Fibroblast of skin of right quadriceps (primary cell): ENCODE data around the gene BCL2L11.

Experiments
- DNase-seq: peaks from one replicate; pipeline ENCODE4 v3.0.0-alpha.2; 2013

Gene BCL2L11

DNA sequence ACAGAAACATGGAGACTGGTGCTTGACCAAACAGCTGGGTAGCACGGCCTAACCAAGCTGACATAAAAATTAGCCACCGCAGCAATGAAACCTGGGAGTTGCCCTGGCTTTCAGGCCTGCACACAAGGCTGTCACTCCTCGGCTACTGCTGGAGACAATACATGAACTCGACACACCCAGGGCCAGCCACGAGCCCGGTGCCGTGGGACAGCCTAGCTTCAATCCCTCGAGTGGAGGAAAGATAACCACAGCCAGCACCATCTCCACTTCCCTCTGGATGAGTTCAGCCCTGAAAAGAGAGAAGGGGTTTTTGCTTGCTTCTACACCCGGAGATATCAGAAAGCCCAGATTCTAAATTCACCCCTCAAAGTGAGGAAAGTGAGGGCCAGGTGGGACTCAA is 78.0 kb downstream of the BCL2L11 start:
- no peak for DNase-seq

DNA sequence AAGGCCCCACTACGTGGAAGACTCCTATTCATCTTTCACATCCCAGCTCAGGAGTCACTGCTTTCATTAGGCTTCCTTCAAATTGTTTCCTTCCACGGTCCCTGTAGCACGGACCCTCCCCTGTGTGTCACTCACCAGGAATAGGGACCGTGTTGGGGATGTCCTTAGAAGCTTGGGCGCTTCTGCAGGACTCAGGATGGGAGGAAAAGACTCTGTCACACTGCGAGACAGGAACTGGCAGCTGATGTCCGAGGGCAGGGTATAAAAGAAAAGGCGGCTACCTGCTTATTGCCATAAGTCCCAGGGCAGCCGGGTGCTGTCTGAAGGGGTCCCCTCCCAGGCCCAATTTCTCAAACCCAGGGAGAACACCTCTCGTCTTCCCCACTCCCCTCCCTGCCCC is 79.1 kb downstream of the BCL2L11 start:
- DNase-seq = no peak

DNA sequence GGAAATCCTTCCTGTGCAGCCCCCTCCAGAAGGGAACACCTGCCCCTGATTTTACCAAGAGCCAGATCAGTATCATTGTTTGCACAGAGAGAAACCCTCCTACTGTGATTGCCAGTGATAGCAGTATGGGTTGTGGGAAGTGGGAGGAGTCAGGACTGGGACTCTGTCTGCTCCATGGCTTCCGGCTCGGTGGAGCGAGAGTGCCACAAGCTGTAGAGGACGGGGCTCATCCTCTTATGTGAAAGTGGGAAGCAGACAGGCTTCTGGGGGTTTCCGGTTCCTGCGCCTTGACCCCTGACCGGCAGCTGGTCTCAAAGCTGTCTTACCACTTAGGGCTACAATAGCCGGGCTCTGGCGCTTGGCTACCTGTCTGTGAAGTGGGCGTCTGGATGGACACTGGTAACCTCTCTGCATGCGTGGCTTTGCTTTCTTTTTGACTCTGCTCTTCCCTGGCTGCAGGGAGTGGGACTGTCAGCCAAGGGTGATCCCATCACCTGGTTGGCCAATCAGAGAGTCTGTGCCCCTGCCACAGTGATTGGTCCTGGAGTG is 79.7 kb downstream of the BCL2L11 start:
- DNase-seq = no peak

DNA sequence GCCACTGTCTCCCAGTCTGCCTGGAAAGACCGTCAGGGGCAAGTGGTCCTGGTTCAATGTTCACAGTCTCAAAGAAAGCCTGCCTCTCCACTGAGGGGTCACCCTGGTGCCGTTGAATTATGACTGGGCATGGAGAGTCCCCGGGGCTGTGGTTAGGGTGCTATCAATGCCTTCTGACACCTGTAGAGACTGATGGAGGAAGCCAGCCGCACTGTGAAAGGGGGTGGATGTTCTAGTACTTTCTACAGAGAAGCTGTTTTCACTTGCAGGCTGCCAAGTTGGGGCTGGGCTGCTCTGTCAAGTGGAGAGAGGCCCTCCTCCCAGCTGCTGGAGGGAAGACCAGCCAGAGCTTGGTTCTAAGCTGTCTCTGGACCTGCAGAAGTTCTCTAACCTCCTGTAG is 80.5 kb downstream of the BCL2L11 start:
- no peak for DNase-seq

DNA sequence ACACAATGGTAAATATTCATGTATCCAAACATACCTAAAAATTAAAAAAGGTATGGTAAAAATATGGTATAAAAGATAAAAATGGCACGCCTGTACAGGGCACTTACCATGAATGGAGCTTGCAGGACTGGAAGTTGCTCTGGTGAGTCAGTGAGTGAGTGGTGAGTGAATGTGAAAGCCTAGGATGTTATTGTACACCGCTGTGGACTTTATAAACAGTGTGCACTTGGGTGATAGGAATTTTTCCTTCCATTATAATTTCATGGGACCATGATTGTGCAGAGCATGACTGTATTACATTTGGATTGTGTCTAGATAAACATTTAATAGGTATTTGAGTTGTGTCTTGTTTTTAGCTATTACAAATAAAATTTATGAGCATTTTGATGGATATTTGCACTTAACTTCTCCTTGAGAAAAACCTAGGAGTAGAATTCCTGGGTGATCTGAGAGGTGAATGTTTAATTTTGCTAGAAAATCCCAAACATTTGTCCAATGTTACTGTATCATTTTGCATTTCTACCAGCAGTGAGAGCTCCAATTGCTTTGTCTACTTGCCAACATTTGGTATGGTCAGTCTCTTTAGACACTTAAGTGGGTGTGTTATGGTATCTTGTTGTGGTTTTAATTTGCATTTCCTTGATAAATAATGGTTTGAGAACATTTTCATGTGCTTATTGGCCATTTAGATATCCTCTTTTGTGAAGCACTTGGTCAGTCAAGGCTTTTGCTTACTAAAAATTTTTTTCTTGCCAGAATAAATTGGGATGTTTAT is 81.7 kb downstream of the BCL2L11 start:
- peak; percentile 12 for DNase-seq

DNA sequence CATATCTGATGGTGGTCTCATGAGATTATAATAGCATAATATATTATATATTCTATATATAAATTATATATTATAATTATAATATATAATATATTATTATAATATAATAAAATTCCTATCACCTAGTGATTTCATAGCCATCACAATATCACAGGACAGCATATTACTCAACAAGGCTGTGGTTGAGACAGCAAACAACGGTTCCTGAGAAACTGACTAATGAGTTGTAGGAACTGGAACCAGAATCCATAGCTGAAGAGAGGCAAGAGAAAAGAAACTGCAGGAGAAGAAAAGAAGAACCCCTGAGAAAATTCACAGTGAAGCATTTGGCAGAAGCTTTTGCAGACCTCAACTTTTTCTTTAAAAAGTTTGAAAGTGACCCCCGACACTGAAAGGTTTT is 84.0 kb downstream of the BCL2L11 start:
- no peak for DNase-seq

DNA sequence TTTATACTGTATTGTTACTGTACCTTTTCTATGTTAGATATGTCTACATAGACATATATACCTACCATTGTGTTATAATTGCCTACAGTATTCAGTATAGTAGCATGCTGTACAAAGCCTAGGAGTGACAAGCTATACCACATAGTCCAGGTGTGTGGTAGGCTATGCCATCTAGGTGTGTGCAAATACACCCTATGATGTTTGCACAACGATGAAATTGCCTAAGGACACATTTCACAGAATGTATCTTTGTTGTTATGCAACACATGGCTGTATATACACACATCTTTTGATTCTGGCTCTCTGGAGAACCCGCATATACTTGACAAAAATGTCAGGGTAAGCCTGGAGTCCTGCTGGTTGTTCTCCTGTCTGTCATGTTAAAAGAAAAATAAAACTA is 85.1 kb downstream of the BCL2L11 start:
- DNase-seq = no peak

DNA sequence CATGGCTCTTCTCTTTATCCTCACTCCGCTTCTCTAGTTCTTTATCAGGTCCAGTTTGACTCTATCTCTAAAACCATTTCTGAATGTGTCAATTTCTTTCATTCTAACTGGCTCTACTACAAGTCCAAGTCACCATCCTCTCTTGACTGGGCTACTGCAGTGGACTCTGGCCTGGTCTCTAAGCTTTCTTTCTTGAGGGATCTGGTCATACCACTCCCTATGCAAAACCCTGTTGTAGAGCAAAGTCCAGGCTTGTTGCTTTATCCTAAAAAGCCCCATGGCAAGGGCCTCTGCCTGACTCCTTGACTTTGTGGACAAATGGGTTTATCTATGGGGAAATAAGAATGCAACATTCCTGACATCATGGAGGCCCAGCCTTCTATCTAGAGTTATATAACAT is 87.1 kb downstream of the BCL2L11 start:
- no peak for DNase-seq

DNA sequence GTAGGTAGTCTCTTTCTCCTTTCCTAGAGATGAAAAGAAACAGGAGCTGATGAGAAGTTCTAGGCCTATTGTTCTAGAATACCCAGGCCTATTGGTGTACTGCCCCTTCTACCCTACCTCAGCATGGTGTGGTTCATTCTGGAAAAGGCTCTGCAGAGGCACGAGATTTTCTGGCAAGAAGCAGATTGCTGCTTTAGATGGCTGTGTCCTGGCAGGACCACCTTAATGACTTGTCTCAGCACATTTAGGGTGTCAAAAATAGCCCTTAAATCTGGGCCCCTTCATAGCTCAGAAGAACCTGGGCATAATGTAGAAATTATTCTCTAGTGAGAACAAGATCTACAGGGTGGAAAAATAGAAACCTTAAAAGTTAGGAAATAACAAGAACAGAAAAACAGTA is 87.9 kb downstream of the BCL2L11 start:
- DNase-seq = no peak

DNA sequence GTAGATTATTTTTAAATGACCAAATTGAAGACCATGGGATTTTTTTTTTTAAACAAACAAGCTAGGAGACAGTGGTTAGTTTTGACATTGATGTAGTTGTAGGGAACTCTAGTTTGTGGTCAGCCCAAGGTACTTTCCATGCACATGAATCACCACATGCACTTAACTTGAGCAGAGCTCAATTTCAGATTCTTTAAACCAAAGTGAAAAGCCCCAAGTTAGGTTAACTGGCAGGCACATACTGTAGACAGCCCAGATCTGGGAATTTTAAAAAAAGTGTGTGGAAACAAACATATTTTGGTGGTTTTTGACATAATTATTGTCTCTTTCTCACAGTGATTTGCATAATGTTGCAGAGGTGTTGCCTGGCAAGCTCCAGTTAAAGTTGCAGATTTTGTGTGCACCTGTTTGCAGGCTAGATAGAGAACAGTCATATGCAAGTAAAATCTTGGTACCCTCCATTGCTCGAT is 88.4 kb downstream of the BCL2L11 start:
- peak; percentile 59 for DNase-seq

DNA sequence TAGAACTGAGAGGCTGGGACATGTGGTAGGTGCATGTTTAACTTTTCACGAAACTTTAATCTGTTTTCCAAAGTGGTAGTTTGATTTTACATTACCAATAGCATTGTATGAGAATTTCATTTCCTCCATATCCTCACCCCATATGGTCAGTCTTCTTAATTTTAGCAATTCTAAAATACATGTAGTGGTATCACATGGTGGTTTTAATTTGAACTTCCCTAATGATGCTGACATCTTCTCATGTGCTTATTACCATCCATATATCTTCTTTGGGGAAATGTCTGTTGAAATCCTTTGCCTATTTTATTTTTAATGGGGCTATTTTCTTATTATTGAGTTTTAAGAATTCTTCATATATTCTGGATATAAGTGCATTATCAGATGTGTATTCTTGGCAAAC is 89.3 kb downstream of the BCL2L11 start:
- no peak for DNase-seq

DNA sequence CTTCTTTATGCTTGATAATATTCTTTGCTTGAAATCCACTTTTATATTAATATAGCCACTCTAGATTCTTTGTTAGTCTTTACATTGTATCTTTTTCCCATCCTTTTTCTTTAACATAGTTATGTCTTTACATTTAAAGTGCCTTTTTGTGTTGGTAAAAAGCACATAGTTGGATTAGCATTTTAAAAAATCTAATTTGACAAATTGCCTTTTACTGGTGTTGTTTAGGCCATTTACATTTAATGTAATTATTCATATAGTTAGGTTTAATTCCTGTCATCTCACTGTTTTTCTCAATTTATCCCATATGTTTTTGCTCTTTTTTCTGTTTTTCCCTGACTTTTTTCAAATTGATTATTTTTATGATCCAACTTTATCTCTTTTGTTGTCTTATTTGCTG is 93.2 kb downstream of the BCL2L11 start:
- DNase-seq = no peak

DNA sequence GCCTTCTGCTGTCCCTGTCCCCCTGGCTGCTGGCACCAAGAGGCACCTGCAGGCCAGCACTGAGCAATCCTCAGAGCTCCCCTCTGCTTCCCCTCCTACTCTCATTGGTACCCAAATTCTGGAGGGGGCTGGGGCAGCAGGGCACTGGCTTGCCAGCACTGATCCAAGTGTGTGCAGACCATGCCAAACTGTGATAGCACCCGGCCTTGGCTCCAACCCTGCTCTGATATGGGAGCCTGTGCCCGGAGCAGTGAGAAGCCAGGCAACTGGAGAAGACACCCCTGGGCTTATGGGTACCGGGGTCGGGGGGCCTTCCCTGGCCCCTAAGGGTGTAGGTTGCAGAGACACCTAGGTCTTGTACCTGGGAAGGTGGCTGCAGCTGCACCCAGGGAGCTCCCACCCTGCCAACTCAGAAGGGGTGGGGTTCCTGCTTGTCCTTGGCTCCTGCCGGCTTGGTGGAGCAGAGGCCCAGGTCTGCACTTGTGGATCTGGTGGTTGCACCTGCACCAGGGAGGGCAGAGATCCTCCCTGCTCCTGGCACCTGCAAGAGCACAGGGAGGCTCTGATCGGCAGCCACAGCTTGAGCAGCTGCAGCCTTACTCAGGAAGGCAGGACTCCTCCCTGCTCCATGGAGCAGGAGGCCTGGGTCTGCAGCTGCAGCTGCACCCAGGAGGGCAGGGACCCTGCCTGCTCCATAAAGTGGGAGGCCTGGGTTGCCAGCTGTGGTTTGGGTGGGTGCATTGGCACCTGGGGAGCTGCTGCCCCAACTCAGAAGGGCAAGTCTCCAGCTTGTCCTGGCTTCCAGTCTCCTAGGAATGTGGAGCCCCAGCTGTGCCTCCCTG is 96.3 kb downstream of the BCL2L11 start:
- no peak for DNase-seq
